Measurements from ENCODE around the gene MFF. TPM values are rescaled to one million over a fixed set of nuclear protein-coding genes. Genes with fewer than 3 reads are reported as not detected.

Gene MFF
- total and polyA plus RNA-seq, 2 of the 4 experiments (the other 2 are of a cell fraction), result 70.1 to 86.4 TPM

- no peak for TF ChIP-seq CEBPB (IDR thresholded peaks at IDR 0.05; ENCODE audit: low read depth, low read length)
- no peak for TF ChIP-seq FOS (IDR thresholded peaks at IDR 0.05; ENCODE audit: low read depth, low read length)
- TF ChIP-seq SMC3 (IDR thresholded peaks at IDR 0.05; ENCODE audit: low read depth, low read length), result no peak
Measured at GRCh38 chr2:227395556-227395955, 70.5 kb downstream of the MFF start (continued).

GRCh38 chr2:227397562-227397961 lies 72.5 kb downstream of the MFF start:
- in situ Hi-C loops (cut with MboI; ENCODE audit: low sequenced_read_pairs), result no loop called here
- no peak for ATAC-seq (ENCODE audit: low read depth)
- H3K14ac ChIP-seq (replicated peaks; ENCODE audit: low read depth, low read length), result no peak overlapping the region
- dilution Hi-C loops (cut with HindIII; ENCODE audit: low sequenced_read_pairs, unreplicated experiment), result no loop called here
- no peak overlapping the region for H2BK5ac ChIP-seq (ENCODE audit: low read depth, low read length, poor library complexity, severe bottlenecking)
- H3K23ac ChIP-seq (ENCODE audit: low read depth, low read length), result no peak overlapping the region
- H4K5ac ChIP-seq (ENCODE audit: low read depth, low read length), result no peak overlapping the region
- ChIA-PET POLR2A (ENCODE audit: unreplicated experiment) (no interaction called here), CTCF (no interaction called here)
- no peaks in the 10 kb centered on the region for H4K20me1 ChIP-seq (ENCODE audit: insufficient read depth, low read length)
- H2BK120ac ChIP-seq (ENCODE audit: low read depth, low read length), result no peak overlapping the region
- H2AK9ac ChIP-seq (replicated peaks; ENCODE audit: low read depth, low read length, poor library complexity), result no peak overlapping the region
- H4K91ac ChIP-seq (ENCODE audit: insufficient read depth, low read depth, low read length), result 0 out of 2 replicates have a peak overlapping the region, but pooled peaks have one; percentile 19
- no peaks in the 10 kb centered on the region for H3K4me1 ChIP-seq (ENCODE audit: control insufficient read depth, insufficient read depth, low read length)
- no peaks in the 10 kb centered on the region for H3K9me1 ChIP-seq (ENCODE audit: insufficient read depth, low read length)
- no peak overlapping the region for H3K4me3 ChIP-seq (ENCODE audit: insufficient read depth, low read depth, low read length)
- no peaks in the 10 kb centered on the region for H3K36me3 ChIP-seq (ENCODE audit: control insufficient read depth, insufficient read depth, low read length)
- TF ChIP-seq NFE2L2 (IDR thresholded peaks at IDR 0.05; ENCODE audit: low read depth, low read length), result 0 out of 2 replicates have a peak, but pooled peaks have one; percentile 33
- no peak for TF ChIP-seq MXI1 (IDR thresholded peaks at IDR 0.05; ENCODE audit: borderline replicate concordance, low read depth, low read length)
- no peak overlapping the region for H2BK20ac ChIP-seq (ENCODE audit: low read depth, low read length)
- H3K27me3 ChIP-seq (ENCODE audit: control insufficient read depth, insufficient read depth, low read length), result no peaks in the 10 kb centered on the region
- H3K9me3 ChIP-seq (ENCODE audit: control insufficient read depth, insufficient read depth, low read length), result no peaks in the 10 kb centered on the region
- H3K56ac ChIP-seq (ENCODE audit: extremely low read depth, insufficient read depth, low read length), result no peak overlapping the region
- H4K8ac ChIP-seq (ENCODE audit: low read depth in 2 of 2, low read length in 2 of 2), result no peak overlapping the region
- BruUV-seq (replicated peaks), result no TSS peak
- DNase-seq, result no peak
- intact Hi-C loops (cut with micrococcal nuclease), result no loop called here
- peak overlapping the region; percentile 54 for H2AFZ ChIP-seq (replicated peaks; ENCODE audit: low read length, poor library complexity)
- no CpG with 5 or more reads among the region's 4 CpGs for WGBS, 2 experiments (ENCODE audit: extremely low coverage in 2 of 2, insufficient read length in 1 of 2)
- 0 out of 2 replicates have a peak overlapping the region, but pooled peaks have one; percentile 3 for H2AK5ac ChIP-seq (ENCODE audit: low read depth, low read length)
- H3K79me1 ChIP-seq (ENCODE audit: low read depth in 1 of 2, low read length in 2 of 2), result no peaks in the 10 kb centered on the region
- no peak overlapping the region for H3K4ac ChIP-seq (ENCODE audit: low read depth, low read length)
- no peak overlapping the region for H3K9ac ChIP-seq (ENCODE audit: low read depth, low read length)
- no peak overlapping the region for H3K27ac ChIP-seq (ENCODE audit: insufficient read depth, low read length)
- no peak overlapping the region for H3K4me2 ChIP-seq (ENCODE audit: low read depth, low read length)
- no peak overlapping the region for H2BK15ac ChIP-seq (ENCODE audit: low read depth, low read length)
- H3K18ac ChIP-seq (ENCODE audit: low read depth, low read length), result no peak overlapping the region
